RCC 7860 (cell line): ENCODE data around the gene MEGF11.

ENCODE experiments used
- DNase-seq: peaks from one replicate; pipeline ENCODE4 v3.0.0-alpha.2; 2015; ENCODE audit warnings: low spot score
- FAIRE-seq: peaks from 2 replicates; lab custom pipeline; 2012; peaks lifted over from hg19 to GRCh38; lab: Jason Lieb, UNC

MEGF11 gene

GRCh38 chr15:66178531-66178910 lies 75.0 kb downstream of the MEGF11 start:
- FAIRE-seq (no peak), DNase-seq (no peak)

DNA sequence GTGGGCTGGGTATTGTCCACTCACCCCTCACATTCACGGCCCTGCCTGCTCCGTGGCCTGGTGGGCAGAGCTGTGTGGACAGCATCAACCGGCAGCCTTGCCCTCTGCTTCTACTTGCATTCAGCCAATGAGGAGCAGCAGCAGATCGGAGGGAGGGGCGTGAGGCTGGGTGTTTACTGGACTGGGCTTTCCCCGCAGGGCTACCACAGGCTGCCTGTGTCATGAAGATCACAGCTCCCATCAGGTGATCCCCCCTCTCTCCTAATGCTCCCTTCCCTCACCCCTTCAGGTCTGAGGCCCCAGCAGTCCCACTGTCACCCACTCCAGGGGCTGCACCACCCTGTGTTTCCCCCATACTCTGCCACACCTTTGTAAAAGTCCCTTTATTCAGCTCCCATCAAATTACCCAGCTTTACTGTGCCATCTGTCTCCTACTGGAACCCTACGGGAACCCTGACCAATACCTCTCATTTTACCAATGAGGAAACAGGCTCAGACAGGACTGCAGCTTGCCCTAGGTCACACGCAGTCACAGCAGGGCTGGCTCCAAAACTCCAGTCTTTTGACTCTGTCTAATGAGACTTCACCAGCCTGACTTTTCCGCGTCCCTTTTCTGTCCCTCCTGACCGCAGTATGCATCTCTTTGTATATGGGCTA lies 81.1 kb downstream of the MEGF11 start:
- FAIRE-seq: no peak
- no peak for DNase-seq

DNA sequence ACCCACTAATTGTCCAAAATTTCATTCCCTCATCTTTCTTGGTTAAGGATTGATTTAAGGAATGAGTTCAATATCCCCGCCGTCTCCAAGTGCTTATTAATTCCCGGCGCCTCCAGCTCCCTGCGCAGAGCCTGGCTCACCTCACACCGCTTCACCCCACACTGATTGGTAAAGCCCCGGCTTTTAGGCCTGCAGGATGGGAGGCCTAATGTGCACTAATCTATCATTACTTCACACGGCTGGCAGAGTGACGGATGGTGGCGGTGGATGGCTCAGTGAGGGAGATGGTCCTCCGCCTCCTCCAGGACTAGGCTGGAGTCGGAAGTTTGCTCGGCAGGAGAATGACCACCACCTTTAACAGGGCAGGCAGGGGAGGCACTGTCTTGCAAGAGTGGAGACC lies 81.7 kb downstream of the MEGF11 start:
- no peak for FAIRE-seq
- DNase-seq: no peak

- FAIRE-seq (no peak), DNase-seq (no peak)
Measured at GRCh38 chr15:66170716-66171115, 82.8 kb downstream of the MEGF11 start.

GRCh38 chr15:66170042-66170441 lies 83.5 kb downstream of the MEGF11 start:
- FAIRE-seq (no peak), DNase-seq (no peak)

GRCh38 chr15:66169625-66170024 lies 83.9 kb downstream of the MEGF11 start:
- FAIRE-seq (no peak), DNase-seq (no peak)

DNA sequence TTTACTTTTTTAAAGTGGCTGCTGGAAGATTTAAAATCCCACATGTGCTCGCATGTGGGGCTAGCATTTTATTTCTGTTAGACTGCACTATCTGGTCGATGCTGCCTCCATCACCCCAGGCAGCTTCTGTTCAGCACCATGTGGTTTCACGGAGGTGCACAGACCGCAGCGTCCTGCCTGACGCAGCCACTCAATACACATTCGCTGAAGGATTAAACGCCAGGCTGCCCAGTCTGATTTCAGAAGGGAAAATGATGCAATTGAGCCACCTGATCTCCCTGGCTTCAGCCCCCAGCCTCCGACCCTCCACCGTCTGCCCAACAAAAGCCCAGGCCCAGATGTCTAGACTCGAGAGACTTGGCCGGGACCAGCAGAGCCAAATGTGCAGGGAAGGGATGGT lies 84.5 kb downstream of the MEGF11 start:
- DNase-seq: no peak
- no peak for FAIRE-seq

DNA sequence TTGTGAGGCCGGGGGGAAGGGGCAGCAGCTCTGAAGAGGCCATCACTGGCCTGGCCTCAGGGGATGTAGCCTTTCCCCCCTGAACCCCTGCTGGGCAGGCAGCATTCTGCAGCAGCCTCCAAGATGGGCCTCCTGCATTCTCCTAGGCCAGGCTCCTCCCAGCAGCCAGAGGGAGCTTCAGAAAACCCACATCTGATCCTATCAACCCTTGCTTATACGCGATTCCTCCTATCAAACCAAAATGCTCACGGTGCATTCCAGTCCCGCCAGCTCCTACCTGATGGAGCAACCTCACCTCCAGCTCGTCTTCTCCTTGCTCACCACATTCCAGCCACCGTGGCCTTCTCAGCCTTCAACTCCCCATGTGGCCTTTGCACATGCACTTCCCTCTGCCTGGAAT lies 85.7 kb downstream of the MEGF11 start:
- FAIRE-seq (no peak), DNase-seq (no peak)

DNA sequence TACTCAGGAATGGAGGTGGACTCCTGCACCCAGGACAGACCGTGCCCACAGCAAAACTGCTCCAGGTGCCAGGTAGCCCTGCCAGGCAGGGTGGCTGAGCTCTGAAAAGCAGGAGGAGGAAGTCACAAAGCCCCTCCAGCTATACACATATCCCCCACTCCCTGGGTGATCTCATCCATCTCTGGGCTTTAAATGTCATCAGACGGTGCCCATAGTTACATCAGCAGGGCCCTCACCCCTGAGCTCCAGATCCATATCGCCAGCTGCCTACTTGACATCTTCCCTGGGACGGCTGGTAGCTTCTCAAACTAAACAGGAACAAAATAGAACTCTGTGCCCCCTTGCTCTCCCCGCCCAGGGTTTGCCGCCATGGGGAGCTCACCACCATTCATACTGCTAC lies 87.7 kb downstream of the MEGF11 start:
- no peak for FAIRE-seq
- no peak for DNase-seq

DNA sequence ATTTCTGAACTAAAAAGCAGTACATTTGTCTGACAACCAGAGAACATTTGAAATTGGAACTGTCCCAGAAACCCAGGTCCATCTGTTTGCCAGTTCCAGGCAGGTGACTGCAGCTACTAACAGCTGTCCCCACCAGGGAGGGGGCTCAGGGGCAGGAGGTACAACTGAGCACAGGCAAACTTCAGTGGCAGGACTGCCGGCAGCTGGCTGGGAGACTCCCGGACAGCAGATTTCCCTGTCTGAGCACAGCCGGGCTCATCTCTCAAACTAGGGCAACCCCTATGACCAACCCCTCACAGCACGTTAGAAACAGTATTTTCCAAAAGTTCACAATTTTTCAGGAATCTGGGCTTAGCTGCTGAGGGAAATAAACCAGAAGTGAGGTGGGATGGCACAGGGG lies 88.8 kb downstream of the MEGF11 start:
- FAIRE-seq (no peak), DNase-seq (no peak)

DNA sequence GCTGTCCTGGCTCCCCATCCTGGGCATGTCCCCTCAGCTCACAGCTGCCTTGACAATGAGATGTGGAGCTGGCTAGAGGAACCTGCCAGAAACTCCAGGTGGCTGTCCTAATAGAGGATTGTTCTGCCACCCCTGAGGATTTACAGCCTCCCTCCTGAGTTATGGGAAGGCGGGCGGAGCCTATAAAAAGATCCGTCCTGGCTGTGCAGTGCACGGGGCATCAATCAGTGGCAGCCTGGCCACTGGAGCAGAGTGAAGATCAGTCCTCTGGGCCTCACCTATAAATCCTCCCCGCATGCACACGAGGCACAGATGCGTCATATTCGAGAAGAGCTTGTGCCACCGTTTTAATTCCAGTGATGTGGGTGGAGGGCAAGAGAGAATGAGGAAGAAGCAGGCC lies 90.0 kb downstream of the MEGF11 start:
- no peak for FAIRE-seq

DNA sequence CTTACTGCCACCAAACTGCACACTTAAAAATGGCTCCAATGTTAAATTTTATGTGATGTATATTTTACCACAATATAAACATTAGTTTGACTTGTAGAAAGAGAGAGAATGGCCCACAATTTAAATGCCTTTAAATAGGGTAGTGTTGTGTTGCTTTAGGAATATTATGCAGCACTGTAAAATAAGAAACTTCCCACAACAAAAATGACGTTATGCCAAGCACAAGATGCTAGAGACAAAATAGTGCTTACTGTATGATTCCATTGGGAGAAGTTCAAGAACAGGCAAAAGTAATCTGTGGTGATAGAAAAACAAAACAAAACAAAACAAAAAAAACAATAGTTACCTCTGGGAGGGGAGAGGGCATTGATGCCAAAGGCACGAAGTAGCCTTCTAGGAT lies 91.3 kb downstream of the MEGF11 start:
- no peak for FAIRE-seq
- DNase-seq: no peak

More for the DNA sequence above, 90.0 kb downstream of the MEGF11 start:
- no peak for DNase-seq

GRCh38 chr15:66161575-66162118 lies 91.9 kb downstream of the MEGF11 start:
- no peak for FAIRE-seq
- no peak for DNase-seq

DNA sequence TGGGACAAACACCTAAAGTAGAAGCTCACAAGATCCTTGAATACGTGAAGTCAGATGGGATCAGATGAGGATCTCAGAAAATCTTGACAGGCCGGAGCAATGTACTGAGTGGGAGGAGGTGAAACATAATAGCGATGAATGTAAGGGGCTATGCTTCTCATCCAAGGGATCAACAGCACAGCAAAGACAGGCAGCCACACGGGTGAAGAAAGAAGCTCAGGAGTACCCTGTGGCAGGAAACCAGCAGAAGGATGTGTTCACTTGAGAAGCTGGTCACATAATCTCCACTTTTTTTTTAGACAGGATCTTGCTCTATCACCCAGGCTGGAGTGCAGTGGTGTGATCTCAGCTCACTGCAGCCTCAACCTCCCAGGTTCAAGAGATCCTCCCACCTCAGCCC lies 92.4 kb downstream of the MEGF11 start:
- FAIRE-seq (no peak), DNase-seq (no peak)

GRCh38 chr15:66157507-66157906 lies 96.0 kb downstream of the MEGF11 start:
- no peak for DNase-seq
- no peak for FAIRE-seq

DNA sequence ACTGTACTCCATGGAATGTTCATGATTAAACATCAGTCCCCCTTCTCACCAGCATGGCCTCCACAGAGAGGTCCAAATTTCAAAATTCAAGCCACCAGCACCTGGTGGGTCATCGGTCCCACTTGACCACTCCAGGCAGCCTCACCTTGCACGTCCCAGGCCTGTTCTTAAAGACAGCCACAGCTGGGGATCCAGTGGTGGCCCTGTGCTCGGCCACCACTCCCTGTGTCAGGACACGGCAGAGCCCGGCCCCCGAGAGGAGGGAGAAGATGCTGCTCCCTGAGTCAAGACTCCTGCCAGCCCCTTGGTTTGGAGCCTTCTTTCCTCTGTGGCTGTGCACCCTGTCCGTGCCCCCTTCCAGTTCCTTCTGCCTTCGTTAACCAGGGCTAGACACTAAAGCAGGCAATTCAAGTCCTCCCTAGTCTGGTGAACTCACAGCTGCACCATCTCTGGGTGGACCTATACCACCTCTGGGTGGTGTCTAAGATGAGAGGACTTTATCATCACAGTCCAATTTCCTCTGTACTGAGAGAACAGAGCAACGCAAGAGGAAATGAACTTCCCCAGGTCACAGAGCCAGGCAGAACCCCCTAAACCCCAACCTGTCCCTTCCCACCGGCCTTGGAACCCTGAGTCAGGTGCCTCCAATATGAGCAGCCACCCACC lies 97.1 kb downstream of the MEGF11 start:
- FAIRE-seq (no peak), DNase-seq (no peak)

DNA sequence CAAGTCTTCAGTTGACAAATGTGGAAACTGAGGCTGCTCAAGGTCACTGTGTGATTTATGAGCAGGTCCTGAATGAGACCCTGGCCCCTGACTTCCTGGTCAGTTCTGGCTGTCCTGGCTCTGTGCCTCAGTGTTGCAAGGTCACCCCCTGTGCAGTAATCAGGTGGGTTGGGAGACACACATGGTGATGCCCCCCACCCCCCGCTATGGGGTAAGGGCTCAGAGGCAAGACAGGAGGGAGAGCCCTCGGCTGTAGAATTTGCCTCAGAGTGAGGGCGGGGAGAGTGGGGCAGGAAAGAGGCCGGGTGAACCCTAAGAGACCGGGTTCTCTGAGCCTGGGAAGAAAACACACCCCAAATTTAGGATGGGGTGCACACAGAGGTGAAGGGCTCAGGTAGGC lies 98.5 kb downstream of the MEGF11 start:
- DNase-seq (no peak), FAIRE-seq (no peak)

- no peak for FAIRE-seq
- no peak for DNase-seq
Measured at GRCh38 chr15:66154581-66154980, 99.0 kb downstream of the MEGF11 start.

DNA sequence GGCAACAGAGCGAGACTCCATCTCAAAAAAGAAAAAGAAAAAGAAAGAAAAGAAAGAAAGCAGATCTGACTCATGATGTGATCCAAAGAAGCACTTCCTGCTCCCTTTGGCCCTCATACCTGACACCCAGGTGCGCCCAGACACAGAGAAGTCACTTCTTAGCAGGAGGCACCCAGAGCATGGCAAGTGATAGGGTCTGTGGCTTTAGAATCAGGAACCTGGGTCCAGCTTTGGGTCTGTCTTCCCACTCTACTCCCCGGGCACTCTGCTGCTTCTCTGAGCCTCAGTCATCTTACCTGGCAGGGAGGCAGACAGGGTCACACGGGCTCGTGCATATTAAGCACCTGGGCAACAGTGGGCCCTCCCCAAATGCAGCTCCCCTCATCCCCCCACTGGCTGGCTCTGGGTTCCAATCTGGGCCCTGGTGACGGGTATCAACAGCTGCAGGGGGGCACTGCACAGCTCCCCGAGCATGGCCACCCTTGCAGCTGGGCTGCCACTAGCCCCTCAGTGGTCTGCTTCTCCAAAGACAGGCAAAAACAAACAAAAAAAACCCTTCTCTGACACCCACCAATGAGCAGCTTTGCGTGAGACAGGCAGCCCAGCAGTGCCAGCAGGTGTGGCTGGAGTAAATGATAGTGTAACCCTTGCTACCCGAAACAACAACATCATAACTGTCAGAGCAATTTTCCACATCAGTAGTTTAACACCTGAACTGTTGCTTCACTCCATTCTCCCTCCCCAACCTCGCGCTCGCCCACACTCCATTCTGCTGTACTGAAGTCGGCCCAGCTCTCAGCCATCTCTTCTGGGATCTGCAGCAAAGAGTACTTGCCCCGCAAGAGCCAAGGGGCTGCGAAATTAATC lies 99.8 kb downstream of the MEGF11 start:
- no peak for FAIRE-seq
- no peak for DNase-seq

DNA sequence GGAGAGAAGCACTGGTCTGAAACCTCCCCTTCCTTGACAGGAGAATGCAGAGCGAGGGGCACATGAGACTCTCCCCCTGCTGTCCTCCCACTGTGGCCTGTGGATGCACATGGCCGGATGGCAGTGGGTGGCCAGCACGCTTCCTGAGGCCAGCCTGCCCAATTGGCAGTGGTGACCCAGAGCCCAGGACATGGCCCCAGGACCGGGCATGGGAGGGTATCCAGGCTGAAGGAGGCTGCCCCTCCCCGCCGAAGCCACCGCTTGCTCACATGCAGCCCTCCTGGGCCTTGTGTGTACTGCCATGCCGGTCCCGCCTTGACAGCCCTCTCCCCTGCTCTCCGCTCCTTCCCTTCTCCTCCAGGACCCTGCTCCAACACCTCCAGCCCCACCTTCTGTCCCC lies 100.9 kb downstream of the MEGF11 start:
- FAIRE-seq (no peak), DNase-seq (no peak)

DNA sequence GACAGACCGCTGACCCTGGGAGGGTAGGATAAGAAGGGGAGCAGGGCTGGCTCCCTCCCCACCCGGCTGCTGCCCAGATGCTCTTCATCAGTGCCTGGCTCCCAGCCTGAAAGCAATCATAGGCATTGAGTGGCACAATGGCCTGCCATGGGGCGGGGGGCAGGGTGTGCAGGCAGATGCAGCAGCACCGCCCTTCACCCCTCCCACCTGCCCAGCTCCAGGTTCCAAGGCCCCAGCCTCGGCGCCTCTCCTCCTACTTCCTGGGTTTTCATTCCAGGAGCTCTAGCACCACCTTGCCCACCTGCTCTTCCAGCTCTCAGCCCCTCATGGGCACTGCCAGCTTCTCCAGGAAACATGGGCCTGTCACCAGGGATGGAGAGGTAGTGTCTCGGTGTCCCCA lies 101.7 kb downstream of the MEGF11 start:
- FAIRE-seq (no peak), DNase-seq (no peak)

- DNase-seq: no peak
- FAIRE-seq: no peak
Measured at GRCh38 chr15:66149871-66150270, 103.7 kb downstream of the MEGF11 start.
